ENCODE results near the gene EFL1. TPM values are rescaled to one million over a fixed set of nuclear protein-coding genes. Genes with fewer than 3 reads are reported as not detected.

The EFL1 gene
- total and polyA plus RNA-seq, 2 donors (not counting 1 experiment from before 2014, with no cell fraction given) = 19.1 to 29.9 TPM

DNA sequence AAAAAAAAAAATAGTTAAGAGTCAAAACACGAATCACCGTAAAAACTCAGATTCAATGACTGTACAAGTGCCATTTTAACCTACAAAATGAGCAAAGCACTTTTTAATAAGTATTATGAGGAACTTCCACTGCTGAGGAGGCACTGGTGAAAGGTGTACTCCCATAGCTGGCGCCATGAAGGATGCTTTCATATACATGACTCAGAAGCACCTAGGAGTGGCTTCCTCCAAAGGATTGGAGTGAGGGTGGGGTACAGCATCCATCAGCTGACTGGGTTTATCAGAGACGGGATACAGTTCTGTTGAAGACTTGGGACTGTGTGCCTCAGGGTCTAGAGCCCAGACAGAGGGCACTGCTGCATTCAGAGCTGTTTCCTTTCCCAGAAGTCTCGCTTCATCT lies 155.9 kb downstream of the EFL1 start:
- Histone ChIP-seq H3K27ac (ENCODE audit: insufficient read depth, low read length) (no peak overlapping the region), H3K4me2 (ENCODE audit: extremely low read depth, insufficient read depth, low read length) (no peak overlapping the region)

DNA sequence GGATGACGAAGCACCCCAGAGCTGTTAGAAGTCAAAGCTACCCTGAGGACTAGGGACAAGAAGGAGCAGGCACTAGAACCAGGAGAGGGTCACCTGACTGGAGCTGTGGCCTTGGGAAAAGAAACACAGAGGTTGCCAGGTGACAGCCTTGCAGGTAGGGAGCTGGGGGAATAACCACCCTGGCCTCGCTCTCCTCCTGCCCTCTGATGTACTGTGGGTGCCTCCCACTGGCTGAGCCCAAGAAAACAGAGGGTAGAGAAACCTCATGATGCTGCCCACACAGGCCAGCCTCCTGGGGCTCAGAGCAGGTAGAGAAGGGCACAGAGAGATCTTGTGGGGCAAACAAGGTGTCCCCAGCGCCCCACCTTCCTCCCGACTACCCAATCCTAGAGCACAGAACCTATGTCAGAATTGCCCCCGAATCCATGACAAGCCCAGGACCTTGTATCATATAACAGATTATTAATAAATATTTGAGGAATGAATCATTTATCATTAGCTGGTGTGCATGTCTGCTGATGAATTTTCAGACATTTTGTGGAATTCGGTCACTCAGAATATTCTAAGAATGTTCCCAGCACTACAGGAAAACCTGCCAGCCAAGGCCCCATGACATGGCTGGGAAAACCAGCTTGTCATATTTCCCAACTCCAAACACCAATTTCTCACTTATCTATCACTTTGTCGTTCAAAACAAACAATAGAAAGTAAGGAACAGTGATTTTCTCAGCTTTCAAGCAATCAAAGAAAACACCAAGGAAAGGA lies 156.9 kb downstream of the EFL1 start:
- Histone ChIP-seq H3K9me3 (ENCODE audit: control insufficient read depth, insufficient read depth, low read depth, low read length) (no peaks in the 10 kb centered on the region), H3K79me2 (ENCODE audit: control insufficient read depth, insufficient read depth, low read length) (no peaks in the 10 kb centered on the region), H3K27ac (ENCODE audit: insufficient read depth, low read length) (peak overlapping the region; percentile 16), H3K4me3 (replicated peaks in 1 of 4; ENCODE audit: control extremely low read depth in 1 of 4, insufficient read depth in 1 of 4, low read depth in 3 of 4, low read length in 4 of 4) (no peak overlapping the region), H2AFZ (ENCODE audit: low read length) (no peak overlapping the region), H3K27me3 (ENCODE audit: control insufficient read depth, insufficient read depth, low read length) (no peaks in the 10 kb centered on the region), H3K9ac (ENCODE audit: insufficient read depth, low read length) (peak overlapping the region; percentile 13), H3K4me1 (ENCODE audit: control insufficient read depth, extremely low read depth, insufficient read depth, low read length) (peaks cover 5% of the 10 kb centered on the region), H4K20me1 (ENCODE audit: control insufficient read depth, extremely low read depth, insufficient read depth, low read length) (no peaks in the 10 kb centered on the region), H3K4me2 (ENCODE audit: extremely low read depth, insufficient read depth, low read length) (no peak overlapping the region), H3K36me3 (ENCODE audit: control insufficient read depth, insufficient read depth, low read length) (no peaks in the 10 kb centered on the region)
- TF ChIP-seq EZH2 (IDR thresholded peaks at IDR 0.05; ENCODE audit: low read length, missing control alignments) = no peak
- TF ChIP-seq, protein P1, sequence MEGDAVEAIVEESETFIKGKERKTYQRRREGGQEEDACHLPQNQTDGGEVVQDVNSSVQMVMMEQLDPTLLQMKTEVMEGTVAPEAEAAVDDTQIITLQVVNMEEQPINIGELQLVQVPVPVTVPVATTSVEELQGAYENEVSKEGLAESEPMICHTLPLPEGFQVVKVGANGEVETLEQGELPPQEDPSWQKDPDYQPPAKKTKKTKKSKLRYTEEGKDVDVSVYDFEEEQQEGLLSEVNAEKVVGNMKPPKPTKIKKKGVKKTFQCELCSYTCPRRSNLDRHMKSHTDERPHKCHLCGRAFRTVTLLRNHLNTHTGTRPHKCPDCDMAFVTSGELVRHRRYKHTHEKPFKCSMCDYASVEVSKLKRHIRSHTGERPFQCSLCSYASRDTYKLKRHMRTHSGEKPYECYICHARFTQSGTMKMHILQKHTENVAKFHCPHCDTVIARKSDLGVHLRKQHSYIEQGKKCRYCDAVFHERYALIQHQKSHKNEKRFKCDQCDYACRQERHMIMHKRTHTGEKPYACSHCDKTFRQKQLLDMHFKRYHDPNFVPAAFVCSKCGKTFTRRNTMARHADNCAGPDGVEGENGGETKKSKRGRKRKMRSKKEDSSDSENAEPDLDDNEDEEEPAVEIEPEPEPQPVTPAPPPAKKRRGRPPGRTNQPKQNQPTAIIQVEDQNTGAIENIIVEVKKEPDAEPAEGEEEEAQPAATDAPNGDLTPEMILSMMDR (conservative IDR thresholded peaks at IDR 0.05 in 1 of 2, IDR thresholded peaks at IDR 0.05 in 1 of 2; ENCODE audit: low read depth in 1 of 2, low read length in 2 of 2) = no peak
- DNase-seq (ENCODE audit: low read depth in 2 of 2) = peak; percentile 57 to 81

More for the DNA sequence above, 155.9 kb downstream of the EFL1 start:
- no peaks in the 10 kb centered on the region for H3K36me3 ChIP-seq (ENCODE audit: control insufficient read depth, insufficient read depth, low read length)
- no peak overlapping the region for H2AFZ ChIP-seq (ENCODE audit: low read length)
- H3K4me1 ChIP-seq (ENCODE audit: control insufficient read depth, extremely low read depth, insufficient read depth, low read length) = peaks cover 5% of the 10 kb centered on the region
- TF ChIP-seq, protein P1 (conservative IDR thresholded peaks at IDR 0.05 in 1 of 2, IDR thresholded peaks at IDR 0.05 in 1 of 2; ENCODE audit: low read depth in 1 of 2, low read length in 2 of 2) = no peak
- no peak overlapping the region for H3K9ac ChIP-seq (ENCODE audit: insufficient read depth, low read length)
- H3K79me2 ChIP-seq (ENCODE audit: control insufficient read depth, insufficient read depth, low read length) = no peaks in the 10 kb centered on the region
- peak in 1 of 2 donors; percentile 21 for DNase-seq (ENCODE audit: low read depth in 2 of 2)
- no peaks in the 10 kb centered on the region for H3K27me3 ChIP-seq (ENCODE audit: control insufficient read depth, insufficient read depth, low read length)
- H3K9me3 ChIP-seq (ENCODE audit: control insufficient read depth, insufficient read depth, low read depth, low read length) = no peaks in the 10 kb centered on the region
- H4K20me1 ChIP-seq (ENCODE audit: control insufficient read depth, extremely low read depth, insufficient read depth, low read length) = no peaks in the 10 kb centered on the region
- no peak overlapping the region for H3K4me3 ChIP-seq (replicated peaks in 1 of 4; ENCODE audit: control extremely low read depth in 1 of 4, insufficient read depth in 1 of 4, low read depth in 3 of 4, low read length in 4 of 4)

DNA sequence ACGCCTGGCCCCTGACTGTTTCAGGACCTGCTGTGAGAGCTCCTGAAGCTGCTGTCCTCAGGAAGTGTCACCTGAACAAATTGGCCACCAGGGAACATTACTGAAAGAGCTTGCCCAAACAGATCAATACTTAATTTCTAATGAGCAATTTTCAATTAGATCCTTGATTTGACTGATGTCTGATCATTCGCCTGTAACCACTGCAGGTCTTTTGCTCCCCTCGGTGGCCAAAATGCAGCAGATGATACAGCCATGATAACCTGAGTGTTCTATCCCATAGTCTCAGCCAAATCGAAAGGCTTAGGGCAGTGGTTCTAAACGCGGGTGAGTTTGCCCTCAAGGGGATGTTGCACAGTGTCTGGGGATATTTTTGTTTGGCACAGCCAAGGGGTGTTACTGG lies 159.1 kb downstream of the EFL1 start:
- peaks cover 5% of the 10 kb centered on the region for H3K4me1 ChIP-seq (ENCODE audit: control insufficient read depth, extremely low read depth, insufficient read depth, low read length)
- TF ChIP-seq, protein P1 (conservative IDR thresholded peaks at IDR 0.05 in 1 of 2, IDR thresholded peaks at IDR 0.05 in 1 of 2; ENCODE audit: low read depth in 1 of 2, low read length in 2 of 2) = peak; percentile 8 to 31
- TF ChIP-seq EZH2 (IDR thresholded peaks at IDR 0.05; ENCODE audit: low read length, missing control alignments) = no peak

More for the DNA sequence above, 159.1 kb downstream of the EFL1 start:
- no peak overlapping the region for H3K9ac ChIP-seq (ENCODE audit: insufficient read depth, low read length)
- no peaks in the 10 kb centered on the region for H3K79me2 ChIP-seq (ENCODE audit: control insufficient read depth, insufficient read depth, low read length)
- no peak overlapping the region for H3K27ac ChIP-seq (ENCODE audit: insufficient read depth, low read length)
- no peak overlapping the region for H3K4me3 ChIP-seq (replicated peaks in 1 of 4; ENCODE audit: control extremely low read depth in 1 of 4, insufficient read depth in 1 of 4, low read depth in 3 of 4, low read length in 4 of 4)
- H3K4me2 ChIP-seq (ENCODE audit: extremely low read depth, insufficient read depth, low read length) = no peak overlapping the region
- H4K20me1 ChIP-seq (ENCODE audit: control insufficient read depth, extremely low read depth, insufficient read depth, low read length) = no peaks in the 10 kb centered on the region
- no peak overlapping the region for H2AFZ ChIP-seq (ENCODE audit: low read length)
- no peaks in the 10 kb centered on the region for H3K9me3 ChIP-seq (ENCODE audit: control insufficient read depth, insufficient read depth, low read depth, low read length)
- H3K36me3 ChIP-seq (ENCODE audit: control insufficient read depth, insufficient read depth, low read length) = no peaks in the 10 kb centered on the region
- DNase-seq (ENCODE audit: low read depth in 2 of 2) = no peak
- no peaks in the 10 kb centered on the region for H3K27me3 ChIP-seq (ENCODE audit: control insufficient read depth, insufficient read depth, low read length)

All from fibroblast of lung (primary cell).